Measurements from ENCODE around the gene EDC3. TPM values are rescaled to one million over a fixed set of nuclear protein-coding genes. Genes with fewer than 3 reads are reported as not detected.
A peak's percentile ranks its signal among the peaks of the same experiment; 100 is the strongest.
"Not testable (repeated sequence)": the region's sequence is repeated elsewhere in the genome, so short reads cannot be mapped to it uniquely, and the experiment has no call there.

EDC3 gene
- polyA plus RNA-seq, 1 donor = 31.1 TPM

- no CpG with 5 or more reads among the region's 4 CpGs for WGBS (ENCODE audit: insufficient coverage, low lambda C conversion rate)
- peaks cover 31% of the 10 kb centered on the region for H3K36me3 ChIP-seq (ENCODE audit: control insufficient read depth, insufficient read depth, low read length)
Measured at GRCh38 chr15:74669627-74670026, 26.2 kb downstream of the EDC3 start.

GRCh38 chr15:74667975-74668374 is 27.8 kb downstream of the EDC3 start:
- Histone ChIP-seq H3K27me3 (ENCODE audit: control insufficient read depth, insufficient read depth, low read length) (no peaks in the 10 kb centered on the region), H3K36me3 (ENCODE audit: control insufficient read depth, insufficient read depth, low read length) (peaks cover 19% of the 10 kb centered on the region), H3K4me3 (ENCODE audit: low read length) (no peak overlapping the region), H3K4me1 (ENCODE audit: control insufficient read depth, insufficient read depth, low read length) (peaks cover 17% of the 10 kb centered on the region), H3K27ac (ENCODE audit: low read length) (no peak overlapping the region), H3K9me3 (ENCODE audit: control insufficient read depth, low read depth, low read length) (no peaks in the 10 kb centered on the region)
- no peak for DNase-seq
- no CpG with 5 or more reads among the region's 1 CpG for WGBS (ENCODE audit: insufficient coverage, low lambda C conversion rate)

More at GRCh38 chr15:74669627-74670026, 26.2 kb downstream of the EDC3 start:
- Histone ChIP-seq H3K9me3 (ENCODE audit: control insufficient read depth, low read depth, low read length) (no peaks in the 10 kb centered on the region), H3K4me3 (ENCODE audit: low read length) (no peak overlapping the region), H3K4me1 (ENCODE audit: control insufficient read depth, insufficient read depth, low read length) (peaks cover 3% of the 10 kb centered on the region), H3K27ac (ENCODE audit: low read length) (no peak overlapping the region), H3K27me3 (ENCODE audit: control insufficient read depth, insufficient read depth, low read length) (no peaks in the 10 kb centered on the region)
- no peak for DNase-seq

- H3K27ac ChIP-seq (ENCODE audit: low read length) = peak overlapping the region; percentile 67
- no peak overlapping the region for H3K4me3 ChIP-seq (ENCODE audit: low read length)
- no peak for DNase-seq
- no peaks in the 10 kb centered on the region for H3K36me3 ChIP-seq (ENCODE audit: control insufficient read depth, insufficient read depth, low read length)
- H3K4me1 ChIP-seq (ENCODE audit: control insufficient read depth, insufficient read depth, low read length) = peaks cover 17% of the 10 kb centered on the region
- no peaks in the 10 kb centered on the region for H3K9me3 ChIP-seq (ENCODE audit: control insufficient read depth, low read depth, low read length)
- H3K27me3 ChIP-seq (ENCODE audit: control insufficient read depth, insufficient read depth, low read length) = no peaks in the 10 kb centered on the region
- no CpG with 5 or more reads among the region's 2 CpGs for WGBS (ENCODE audit: insufficient coverage, low lambda C conversion rate)
Measured at GRCh38 chr15:74664670-74665069, 31.2 kb downstream of the EDC3 start.

GRCh38 chr15:74664028-74664616 is 31.7 kb downstream of the EDC3 start:
- Histone ChIP-seq H3K4me1 (ENCODE audit: control insufficient read depth, insufficient read depth, low read length) (peaks cover 17% of the 10 kb centered on the region), H3K27ac (ENCODE audit: low read length) (peak overlapping the region; percentile 67), H3K9me3 (ENCODE audit: control insufficient read depth, low read depth, low read length) (no peaks in the 10 kb centered on the region), H3K27me3 (ENCODE audit: control insufficient read depth, insufficient read depth, low read length) (no peaks in the 10 kb centered on the region), H3K4me3 (ENCODE audit: low read length) (no peak overlapping the region), H3K36me3 (ENCODE audit: control insufficient read depth, insufficient read depth, low read length) (no peaks in the 10 kb centered on the region)
- WGBS (ENCODE audit: insufficient coverage, low lambda C conversion rate) = no CpG with 5 or more reads among the region's 2 CpGs
- DNase-seq = peak; percentile 66 to 81

GRCh38 chr15:74663303-74664027 is 32.4 kb downstream of the EDC3 start:
- Histone ChIP-seq H3K4me3 (ENCODE audit: low read length) (no peak overlapping the region), H3K36me3 (ENCODE audit: control insufficient read depth, insufficient read depth, low read length) (no peaks in the 10 kb centered on the region), H3K4me1 (ENCODE audit: control insufficient read depth, insufficient read depth, low read length) (peaks cover 17% of the 10 kb centered on the region), H3K27ac (ENCODE audit: low read length) (peak overlapping the region; percentile 67), H3K9me3 (ENCODE audit: control insufficient read depth, low read depth, low read length) (no peaks in the 10 kb centered on the region), H3K27me3 (ENCODE audit: control insufficient read depth, insufficient read depth, low read length) (no peaks in the 10 kb centered on the region)
- 85% methylated on average over 6 of the region's 8 CpGs for WGBS (ENCODE audit: insufficient coverage, low lambda C conversion rate)
- DNase-seq = no peak

- peaks cover 17% of the 10 kb centered on the region for H3K4me1 ChIP-seq (ENCODE audit: control insufficient read depth, insufficient read depth, low read length)
- H3K9me3 ChIP-seq (ENCODE audit: control insufficient read depth, low read depth, low read length) = no peaks in the 10 kb centered on the region
- no peak overlapping the region for H3K4me3 ChIP-seq (ENCODE audit: low read length)
- no peak overlapping the region for H3K27ac ChIP-seq (ENCODE audit: low read length)
- 92% methylated on average over 2 of the region's 4 CpGs for WGBS (ENCODE audit: insufficient coverage, low lambda C conversion rate)
- no peaks in the 10 kb centered on the region for H3K27me3 ChIP-seq (ENCODE audit: control insufficient read depth, insufficient read depth, low read length)
- no peak for DNase-seq
- H3K36me3 ChIP-seq (ENCODE audit: control insufficient read depth, insufficient read depth, low read length) = peaks cover 1% of the 10 kb centered on the region
Measured at GRCh38 chr15:74662064-74662860, 33.6 kb downstream of the EDC3 start.

GRCh38 chr15:74661280-74661679 is 34.5 kb downstream of the EDC3 start:
- not testable (repeated sequence) for H3K36me3 ChIP-seq (ENCODE audit: control insufficient read depth, insufficient read depth, low read length); H3K9me3 ChIP-seq (ENCODE audit: control insufficient read depth, low read depth, low read length); H3K27ac ChIP-seq (ENCODE audit: low read length); DNase-seq; H3K4me3 ChIP-seq (ENCODE audit: low read length); H3K27me3 ChIP-seq (ENCODE audit: control insufficient read depth, insufficient read depth, low read length)
- H3K4me1 ChIP-seq (ENCODE audit: control insufficient read depth, insufficient read depth, low read length) = peaks cover 17% of the 10 kb centered on the region
- WGBS (ENCODE audit: insufficient coverage, low lambda C conversion rate) = no CpG with 5 or more reads among the region's 8 CpGs

- no peaks in the 10 kb centered on the region for H3K27me3 ChIP-seq (ENCODE audit: control insufficient read depth, insufficient read depth, low read length)
- peaks cover 16% of the 10 kb centered on the region for H3K36me3 ChIP-seq (ENCODE audit: control insufficient read depth, insufficient read depth, low read length)
- H3K4me1 ChIP-seq (ENCODE audit: control insufficient read depth, insufficient read depth, low read length) = no peaks in the 10 kb centered on the region
- DNase-seq = no peak
- H3K27ac ChIP-seq (ENCODE audit: low read length) = no peak overlapping the region
- H3K4me3 ChIP-seq (ENCODE audit: low read length) = no peak overlapping the region
- no peaks in the 10 kb centered on the region for H3K9me3 ChIP-seq (ENCODE audit: control insufficient read depth, low read depth, low read length)
- 100% methylated on average over 2 of the region's 3 CpGs for WGBS (ENCODE audit: insufficient coverage, low lambda C conversion rate)
Measured at GRCh38 chr15:74657846-74658245, 38.0 kb downstream of the EDC3 start.

- WGBS (ENCODE audit: insufficient coverage, low lambda C conversion rate) = no CpG with 5 or more reads among the region's 6 CpGs
- DNase-seq = no peak
Measured at GRCh38 chr15:74656935-74657535, 38.8 kb downstream of the EDC3 start.

GRCh38 chr15:74655424-74655823 is 40.4 kb downstream of the EDC3 start:
- H3K27ac ChIP-seq (ENCODE audit: low read length) = no peak overlapping the region
- no peaks in the 10 kb centered on the region for H3K27me3 ChIP-seq (ENCODE audit: control insufficient read depth, insufficient read depth, low read length)
- no peak for DNase-seq
- peaks cover 18% of the 10 kb centered on the region for H3K36me3 ChIP-seq (ENCODE audit: control insufficient read depth, insufficient read depth, low read length)
- no peaks in the 10 kb centered on the region for H3K4me1 ChIP-seq (ENCODE audit: control insufficient read depth, insufficient read depth, low read length)
- H3K4me3 ChIP-seq (ENCODE audit: low read length) = no peak overlapping the region
- no peaks in the 10 kb centered on the region for H3K9me3 ChIP-seq (ENCODE audit: control insufficient read depth, low read depth, low read length)
- no CpG with 5 or more reads among the region's 7 CpGs for WGBS (ENCODE audit: insufficient coverage, low lambda C conversion rate)

More at GRCh38 chr15:74656935-74657535, 38.8 kb downstream of the EDC3 start:
- no peaks in the 10 kb centered on the region for H3K4me1 ChIP-seq (ENCODE audit: control insufficient read depth, insufficient read depth, low read length)
- no peak overlapping the region for H3K27ac ChIP-seq (ENCODE audit: low read length)
- H3K36me3 ChIP-seq (ENCODE audit: control insufficient read depth, insufficient read depth, low read length) = peaks cover 16% of the 10 kb centered on the region
- no peaks in the 10 kb centered on the region for H3K27me3 ChIP-seq (ENCODE audit: control insufficient read depth, insufficient read depth, low read length)
- no peaks in the 10 kb centered on the region for H3K9me3 ChIP-seq (ENCODE audit: control insufficient read depth, low read depth, low read length)
- no peak overlapping the region for H3K4me3 ChIP-seq (ENCODE audit: low read length)
